ENCODE data around the gene PPP1R12B. TPM values are rescaled to one million over a fixed set of nuclear protein-coding genes. Genes with fewer than 3 reads are reported as not detected.
A peak's percentile ranks its signal among the peaks of the same experiment; 100 is the strongest.

Gene PPP1R12B
- total RNA-seq, 1 donor from 2014 or later, result 31.2 TPM

DNA sequence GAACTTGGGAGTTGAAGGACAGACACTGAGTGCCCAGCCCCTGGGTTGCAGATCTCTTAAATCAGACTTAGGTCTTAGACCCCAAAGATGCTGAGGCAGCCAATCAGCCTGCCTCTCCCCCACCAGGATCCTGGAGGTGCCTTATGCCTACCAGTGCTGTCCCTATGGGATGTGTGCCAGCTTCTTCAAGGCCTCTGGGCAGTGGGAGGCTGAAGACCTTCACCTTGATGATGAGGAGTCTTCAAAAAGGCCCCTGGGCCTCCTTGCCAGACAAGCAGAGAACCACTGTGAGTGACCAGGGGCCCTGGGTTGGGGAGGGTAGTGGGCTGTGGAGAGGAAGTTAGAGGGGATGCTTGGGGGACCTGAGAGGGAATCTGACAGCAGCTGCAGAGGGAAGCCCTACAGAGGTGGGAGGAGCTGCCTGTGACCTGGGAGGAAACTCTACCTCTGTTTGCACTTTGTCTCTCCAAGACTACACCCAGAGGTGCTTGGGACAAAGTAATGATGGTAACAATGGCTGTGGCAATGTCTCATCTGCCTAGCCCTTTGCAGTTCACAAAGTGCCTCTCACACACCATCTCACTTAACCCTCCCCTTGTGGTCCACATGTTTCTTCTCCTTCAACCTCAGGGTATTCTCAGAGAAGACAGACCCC lies 38.3 kb upstream of the PPP1R12B start:
- DNase-seq (ENCODE audit: extremely low spot score, unreplicated experiment), result no peak
- Mint-ChIP-seq H3K4me3 (no peak overlapping the region), H3K27me3 (peaks cover 25% of the 10 kb centered on the region), H3K27ac (no peak overlapping the region), H3K4me1 (ENCODE audit: unreplicated experiment) (no peaks in the 10 kb centered on the region), H3K9me3 (no peaks in the 10 kb centered on the region), H3K36me3 (no peaks in the 10 kb centered on the region)
- TF ChIP-seq, protein P1, sequence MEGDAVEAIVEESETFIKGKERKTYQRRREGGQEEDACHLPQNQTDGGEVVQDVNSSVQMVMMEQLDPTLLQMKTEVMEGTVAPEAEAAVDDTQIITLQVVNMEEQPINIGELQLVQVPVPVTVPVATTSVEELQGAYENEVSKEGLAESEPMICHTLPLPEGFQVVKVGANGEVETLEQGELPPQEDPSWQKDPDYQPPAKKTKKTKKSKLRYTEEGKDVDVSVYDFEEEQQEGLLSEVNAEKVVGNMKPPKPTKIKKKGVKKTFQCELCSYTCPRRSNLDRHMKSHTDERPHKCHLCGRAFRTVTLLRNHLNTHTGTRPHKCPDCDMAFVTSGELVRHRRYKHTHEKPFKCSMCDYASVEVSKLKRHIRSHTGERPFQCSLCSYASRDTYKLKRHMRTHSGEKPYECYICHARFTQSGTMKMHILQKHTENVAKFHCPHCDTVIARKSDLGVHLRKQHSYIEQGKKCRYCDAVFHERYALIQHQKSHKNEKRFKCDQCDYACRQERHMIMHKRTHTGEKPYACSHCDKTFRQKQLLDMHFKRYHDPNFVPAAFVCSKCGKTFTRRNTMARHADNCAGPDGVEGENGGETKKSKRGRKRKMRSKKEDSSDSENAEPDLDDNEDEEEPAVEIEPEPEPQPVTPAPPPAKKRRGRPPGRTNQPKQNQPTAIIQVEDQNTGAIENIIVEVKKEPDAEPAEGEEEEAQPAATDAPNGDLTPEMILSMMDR (conservative IDR thresholded peaks at IDR 0.05), result no peak

DNA sequence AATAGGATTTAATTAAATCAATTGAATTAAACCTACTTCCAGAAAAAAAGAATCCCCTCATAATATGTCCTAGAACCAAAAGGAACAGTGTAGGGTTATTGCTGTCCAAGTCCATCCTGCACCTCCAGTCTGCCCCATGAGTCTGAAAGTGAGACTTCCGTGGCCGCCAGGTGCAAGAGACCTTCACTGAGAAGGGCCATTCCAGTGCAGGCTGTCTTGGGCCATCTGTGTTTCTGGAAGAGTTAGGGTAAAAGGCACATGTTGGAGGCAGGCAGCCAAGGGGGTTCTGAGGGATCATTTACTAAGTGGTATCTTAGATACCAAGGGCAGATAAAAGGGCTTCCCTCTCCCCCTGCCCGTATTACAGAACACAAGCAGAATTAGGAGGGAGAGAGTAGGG lies 37.8 kb upstream of the PPP1R12B start:
- H3K9me3 Mint-ChIP-seq, result no peaks in the 10 kb centered on the region
- no peak overlapping the region for H3K27ac Mint-ChIP-seq
- H3K4me1 Mint-ChIP-seq (ENCODE audit: unreplicated experiment), result no peaks in the 10 kb centered on the region
- no peaks in the 10 kb centered on the region for H3K36me3 Mint-ChIP-seq
- H3K27me3 Mint-ChIP-seq, result peaks cover 30% of the 10 kb centered on the region
- H3K4me3 Mint-ChIP-seq, result no peak overlapping the region
- DNase-seq (ENCODE audit: extremely low spot score, unreplicated experiment), result no peak
- TF ChIP-seq, protein P1 (conservative IDR thresholded peaks at IDR 0.05), result no peak

DNA sequence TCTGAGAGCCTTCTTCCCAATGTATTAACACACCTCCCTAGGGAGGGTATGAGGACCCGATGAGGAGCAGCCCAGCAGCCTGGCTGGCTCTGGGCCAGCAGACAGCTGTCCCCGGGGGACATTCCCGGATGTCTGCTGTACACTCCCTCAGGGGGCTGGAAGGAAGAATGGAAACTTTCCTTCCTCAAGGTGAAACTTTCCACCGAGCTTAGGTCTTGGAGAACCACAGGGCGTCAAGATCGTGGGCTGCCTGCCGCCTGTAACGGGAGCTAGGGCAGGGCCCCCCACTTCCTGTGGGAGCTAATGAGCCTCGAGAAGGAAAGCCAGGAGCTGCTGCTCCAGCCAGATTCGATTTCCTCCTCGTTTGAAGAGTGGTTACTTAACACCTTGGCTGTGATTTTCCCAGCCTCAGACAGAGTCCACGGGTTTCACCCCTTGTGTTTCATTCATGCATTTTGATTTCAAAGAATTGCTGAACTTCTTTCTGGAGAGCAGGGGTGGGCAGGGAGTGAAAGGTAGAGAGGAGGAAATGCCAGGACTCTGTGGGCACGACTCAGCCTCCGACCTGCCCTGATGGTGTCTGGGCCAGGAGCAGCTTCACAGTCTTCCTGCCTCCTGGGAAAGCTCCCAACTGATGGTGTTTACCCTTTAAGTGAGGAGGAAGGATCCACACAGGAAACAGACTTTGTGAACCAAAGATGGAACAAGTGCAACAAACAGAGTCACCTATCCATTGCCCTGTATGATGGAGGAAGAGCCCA lies 36.4 kb upstream of the PPP1R12B start:
- no peak for DNase-seq (ENCODE audit: extremely low spot score, unreplicated experiment)
- H3K36me3 Mint-ChIP-seq, result no peaks in the 10 kb centered on the region
- TF ChIP-seq, protein P1 (conservative IDR thresholded peaks at IDR 0.05), result no peak
- no peaks in the 10 kb centered on the region for H3K4me1 Mint-ChIP-seq (ENCODE audit: unreplicated experiment)
- H3K4me3 Mint-ChIP-seq, result no peak overlapping the region
- no peak overlapping the region for H3K27ac Mint-ChIP-seq
- H3K27me3 Mint-ChIP-seq, result peaks cover 31% of the 10 kb centered on the region
- H3K9me3 Mint-ChIP-seq, result no peaks in the 10 kb centered on the region

DNA sequence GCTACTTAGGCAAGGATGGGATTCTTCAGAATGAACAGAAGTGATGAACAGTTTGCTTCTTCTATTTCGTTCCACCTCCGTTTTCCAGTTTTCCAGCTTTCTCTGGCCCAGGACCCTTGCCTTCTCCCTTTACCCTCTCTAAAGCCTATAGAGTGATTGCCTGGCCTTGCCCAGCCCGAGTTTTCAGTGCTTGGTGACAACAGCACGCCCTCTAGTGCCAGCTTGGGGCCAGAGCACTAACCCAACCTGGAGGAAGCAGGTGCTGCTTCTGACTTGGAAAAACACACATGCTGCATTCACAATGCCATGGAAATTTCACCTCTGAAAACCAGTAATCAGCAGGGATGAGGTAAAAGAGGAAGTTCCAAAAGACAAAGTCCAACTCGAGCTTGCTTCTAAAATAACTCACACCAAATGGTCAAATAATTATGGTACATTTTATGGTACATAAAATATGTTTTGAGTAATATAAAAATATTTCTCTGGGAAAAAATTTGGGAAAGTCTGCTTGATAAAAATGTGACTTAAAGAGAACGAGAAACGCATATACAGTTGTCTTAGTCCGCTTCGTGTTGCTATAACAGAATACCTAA lies 32.8 kb upstream of the PPP1R12B start:
- Mint-ChIP-seq H3K27me3 (peaks cover 31% of the 10 kb centered on the region), H3K9me3 (no peaks in the 10 kb centered on the region), H3K27ac (no peak overlapping the region), H3K4me3 (no peak overlapping the region), H3K4me1 (ENCODE audit: unreplicated experiment) (no peaks in the 10 kb centered on the region), H3K36me3 (no peaks in the 10 kb centered on the region)
- TF ChIP-seq, protein P1 (conservative IDR thresholded peaks at IDR 0.05), result peak; percentile 97
- DNase-seq (ENCODE audit: extremely low spot score, unreplicated experiment), result peak; percentile 79

DNA sequence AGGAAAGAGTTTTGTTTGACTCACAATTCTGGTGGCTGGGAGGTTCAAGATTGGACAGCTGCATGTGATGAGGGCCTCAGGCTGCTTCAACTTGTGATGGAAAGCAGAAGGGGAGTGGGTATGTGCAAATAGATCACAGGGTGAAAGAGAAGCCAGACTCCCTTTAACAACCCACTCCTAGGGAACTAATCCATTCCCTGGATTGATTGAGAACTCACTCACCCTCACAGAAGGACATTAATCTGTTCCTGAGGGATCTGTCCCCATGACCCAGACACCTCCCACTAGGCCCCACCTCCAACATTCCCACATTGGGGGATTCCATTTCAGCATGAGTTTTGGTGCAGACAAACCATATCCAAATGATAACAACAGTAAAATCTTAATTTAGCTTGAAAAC lies 32.3 kb upstream of the PPP1R12B start:
- TF ChIP-seq, protein P1 (conservative IDR thresholded peaks at IDR 0.05), result no peak
- Mint-ChIP-seq H3K4me1 (ENCODE audit: unreplicated experiment) (no peaks in the 10 kb centered on the region), H3K4me3 (no peak overlapping the region), H3K9me3 (no peaks in the 10 kb centered on the region), H3K27me3 (peaks cover 27% of the 10 kb centered on the region), H3K36me3 (no peaks in the 10 kb centered on the region), H3K27ac (no peak overlapping the region)
- no peak for DNase-seq (ENCODE audit: extremely low spot score, unreplicated experiment)
